ENCODE data around the gene MMADHC.
"Not testable (repeated sequence)": the region's sequence is repeated elsewhere in the genome, so short reads cannot be mapped to it uniquely, and the experiment has no call there.

Gene MMADHC

GRCh38 chr2:149568138-149568537, 19.4 kb downstream of the MMADHC start:
- Histone ChIP-seq H3K4ac (ENCODE audit: low read depth in 1 of 2, low read length in 2 of 2) (no peak overlapping the region), H3K14ac (ENCODE audit: low read length in 2 of 2) (no peak overlapping the region), H3K9ac (ENCODE audit: low read length) (no peak overlapping the region), H2BK5ac (ENCODE audit: low read depth, low read length, poor library complexity, severe bottlenecking) (no peak overlapping the region), H2AFZ (ENCODE audit: low read depth, low read length) (no peak overlapping the region), H2BK15ac (ENCODE audit: low read depth, poor library complexity, severe bottlenecking) (no peak overlapping the region), H3K23ac (ENCODE audit: low read length in 2 of 2) (no peak overlapping the region), H2BK120ac (ENCODE audit: low read depth, low read length) (no peak overlapping the region), H4K8ac (ENCODE audit: low read length) (no peak overlapping the region), H3K36me3 (ENCODE audit: control insufficient read depth in 1 of 2, insufficient read depth in 2 of 2, low read depth in 1 of 2, low read length in 2 of 2) (peaks cover 9 to 73% of the 10 kb centered on the region in 2 experiments), H4K91ac (ENCODE audit: low read length) (no peak overlapping the region), H3K4me1 (ENCODE audit: control insufficient read depth, insufficient read depth, low read depth, low read length) (no peaks in the 10 kb centered on the region), H3K18ac (ENCODE audit: low read depth in 1 of 2, low read length in 2 of 2) (no peak overlapping the region), H3K27me3 (ENCODE audit: control insufficient read depth in 1 of 2, insufficient read depth in 1 of 2, low read length in 2 of 2) (no peaks in the 10 kb centered on the region), H3K9me3 (ENCODE audit: control insufficient read depth, low read length) (no peaks in the 10 kb centered on the region), H2BK12ac (ENCODE audit: low read length in 2 of 2) (no peak overlapping the region), H2AK5ac (ENCODE audit: low read length, severe bottlenecking) (no peak overlapping the region), H3K79me1 (replicated peaks; ENCODE audit: low read length, poor library complexity, severe bottlenecking) (peaks cover 13% of the 10 kb centered on the region), H3K4me2 (ENCODE audit: low read length, poor library complexity, severe bottlenecking) (no peak overlapping the region), H3K27ac (ENCODE audit: low read length, poor library complexity, severe bottlenecking) (no peak overlapping the region), H3K4me3 (ENCODE audit: insufficient read depth in 1 of 2, low read depth in 1 of 2, low read length in 2 of 2) (no peak overlapping the region)
- WGBS, result 100% methylated on average over 3 of the region's 3 CpGs
- DNase-seq, result no peak

DNA sequence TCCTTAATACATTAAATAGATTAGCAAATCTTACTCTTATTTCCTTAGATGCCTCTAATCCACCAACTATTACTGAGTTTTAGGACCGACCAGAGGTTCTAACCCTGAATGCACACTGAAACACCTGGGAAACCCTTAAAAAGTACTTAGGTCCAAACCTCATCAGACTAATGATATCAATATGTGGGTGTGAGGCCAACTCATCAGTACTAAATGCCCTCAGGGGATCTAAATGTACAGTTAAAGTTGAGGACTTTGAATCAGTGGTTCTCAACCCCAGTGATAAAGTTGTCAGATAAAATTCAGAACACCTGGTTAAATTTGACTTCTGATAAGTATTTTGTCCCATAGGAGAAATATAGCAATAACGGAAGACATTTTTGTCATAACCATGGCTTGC, 20.9 kb downstream of the MMADHC start:
- Histone ChIP-seq H2AK5ac (ENCODE audit: low read length, severe bottlenecking) (no peak overlapping the region), H3K79me1 (replicated peaks; ENCODE audit: low read length, poor library complexity, severe bottlenecking) (peaks cover 3% of the 10 kb centered on the region), H3K4me1 (ENCODE audit: control insufficient read depth, insufficient read depth, low read depth, low read length) (no peaks in the 10 kb centered on the region), H2BK120ac (ENCODE audit: low read depth, low read length) (no peak overlapping the region), H3K23ac (ENCODE audit: low read length in 2 of 2) (no peak overlapping the region), H2BK5ac (ENCODE audit: low read depth, low read length, poor library complexity, severe bottlenecking) (no peak overlapping the region), H3K4me2 (ENCODE audit: low read length, poor library complexity, severe bottlenecking) (no peak overlapping the region), H2AFZ (ENCODE audit: low read depth, low read length) (no peak overlapping the region), H3K4me3 (ENCODE audit: insufficient read depth in 1 of 2, low read depth in 1 of 2, low read length in 2 of 2) (no peak overlapping the region), H3K4ac (ENCODE audit: low read depth in 1 of 2, low read length in 2 of 2) (no peak overlapping the region), H4K91ac (ENCODE audit: low read length) (no peak overlapping the region), H2BK12ac (ENCODE audit: low read length in 2 of 2) (no peak overlapping the region), H3K18ac (ENCODE audit: low read depth in 1 of 2, low read length in 2 of 2) (no peak overlapping the region), H3K9me3 (ENCODE audit: control insufficient read depth, low read length) (no peaks in the 10 kb centered on the region), H4K8ac (ENCODE audit: low read length) (no peak overlapping the region), H3K27ac (ENCODE audit: low read length, poor library complexity, severe bottlenecking) (no peak overlapping the region), H3K9ac (ENCODE audit: low read length) (no peak overlapping the region), H3K27me3 (ENCODE audit: control insufficient read depth in 1 of 2, insufficient read depth in 1 of 2, low read length in 2 of 2) (no peaks in the 10 kb centered on the region), H3K14ac (ENCODE audit: low read length in 2 of 2) (no peak overlapping the region), H2BK15ac (ENCODE audit: low read depth, poor library complexity, severe bottlenecking) (no peak overlapping the region), H3K36me3 (ENCODE audit: control insufficient read depth in 1 of 2, insufficient read depth in 2 of 2, low read depth in 1 of 2, low read length in 2 of 2) (peaks cover 3 to 58% of the 10 kb centered on the region in 2 experiments)
- no peak for DNase-seq
- 100% methylated on average over 2 of the region's 2 CpGs for WGBS

- H3K79me1 ChIP-seq (replicated peaks; ENCODE audit: low read length, poor library complexity, severe bottlenecking); H3K4me3 ChIP-seq (ENCODE audit: insufficient read depth in 1 of 2, low read depth in 1 of 2, low read length in 2 of 2); H3K14ac ChIP-seq (ENCODE audit: low read length in 2 of 2); H2BK12ac ChIP-seq (ENCODE audit: low read length in 2 of 2); H4K91ac ChIP-seq (ENCODE audit: low read length); H3K23ac ChIP-seq (ENCODE audit: low read length in 2 of 2); H3K9ac ChIP-seq (ENCODE audit: low read length); DNase-seq; H3K9me3 ChIP-seq (ENCODE audit: control insufficient read depth, low read length); H3K27ac ChIP-seq (ENCODE audit: low read length, poor library complexity, severe bottlenecking); H3K18ac ChIP-seq (ENCODE audit: low read depth in 1 of 2, low read length in 2 of 2); H3K27me3 ChIP-seq (ENCODE audit: control insufficient read depth in 1 of 2, insufficient read depth in 1 of 2, low read length in 2 of 2); H2BK5ac ChIP-seq (ENCODE audit: low read depth, low read length, poor library complexity, severe bottlenecking); H2BK120ac ChIP-seq (ENCODE audit: low read depth, low read length); H2BK15ac ChIP-seq (ENCODE audit: low read depth, poor library complexity, severe bottlenecking); H4K8ac ChIP-seq (ENCODE audit: low read length); H3K4me2 ChIP-seq (ENCODE audit: low read length, poor library complexity, severe bottlenecking); H3K4ac ChIP-seq (ENCODE audit: low read depth in 1 of 2, low read length in 2 of 2); H3K4me1 ChIP-seq (ENCODE audit: control insufficient read depth, insufficient read depth, low read depth, low read length); H2AFZ ChIP-seq (ENCODE audit: low read depth, low read length); H2AK5ac ChIP-seq (ENCODE audit: low read length, severe bottlenecking): not testable (repeated sequence)
- WGBS, result 97% methylated on average over 7 of the region's 9 CpGs
- H3K36me3 ChIP-seq (ENCODE audit: control insufficient read depth in 1 of 2, insufficient read depth in 2 of 2, low read depth in 1 of 2, low read length in 2 of 2), result peaks cover 3 to 49% of the 10 kb centered on the region in 2 experiments
Measured at GRCh38 chr2:149565625-149566024, 21.9 kb downstream of the MMADHC start.

GRCh38 chr2:149564983-149565382, 22.6 kb downstream of the MMADHC start:
- peaks cover 2% of the 10 kb centered on the region for H3K79me1 ChIP-seq (replicated peaks; ENCODE audit: low read length, poor library complexity, severe bottlenecking)
- no peak overlapping the region for H2AFZ ChIP-seq (ENCODE audit: low read depth, low read length)
- no peaks in the 10 kb centered on the region for H3K9me3 ChIP-seq (ENCODE audit: control insufficient read depth, low read length)
- no peaks in the 10 kb centered on the region for H3K4me1 ChIP-seq (ENCODE audit: control insufficient read depth, insufficient read depth, low read depth, low read length)
- DNase-seq, result no peak
- no peak overlapping the region for H2BK5ac ChIP-seq (ENCODE audit: low read depth, low read length, poor library complexity, severe bottlenecking)
- peaks cover 3 to 43% of the 10 kb centered on the region in 2 experiments for H3K36me3 ChIP-seq (ENCODE audit: control insufficient read depth in 1 of 2, insufficient read depth in 2 of 2, low read depth in 1 of 2, low read length in 2 of 2)
- no peak overlapping the region for H4K91ac ChIP-seq (ENCODE audit: low read length)
- H2AK5ac ChIP-seq (ENCODE audit: low read length, severe bottlenecking), result no peak overlapping the region
- H3K4me2 ChIP-seq (ENCODE audit: low read length, poor library complexity, severe bottlenecking), result no peak overlapping the region
- H4K8ac ChIP-seq (ENCODE audit: low read length), result no peak overlapping the region
- H3K27ac ChIP-seq (ENCODE audit: low read length, poor library complexity, severe bottlenecking), result no peak overlapping the region
- H3K14ac ChIP-seq (ENCODE audit: low read length in 2 of 2), result no peak overlapping the region
- no peak overlapping the region for H2BK15ac ChIP-seq (ENCODE audit: low read depth, poor library complexity, severe bottlenecking)
- H3K9ac ChIP-seq (ENCODE audit: low read length), result no peak overlapping the region
- no peak overlapping the region for H3K18ac ChIP-seq (ENCODE audit: low read depth in 1 of 2, low read length in 2 of 2)
- no peak overlapping the region for H3K4me3 ChIP-seq (ENCODE audit: insufficient read depth in 1 of 2, low read depth in 1 of 2, low read length in 2 of 2)
- H3K23ac ChIP-seq (ENCODE audit: low read length in 2 of 2), result no peak overlapping the region
- 89% methylated on average over 4 of the region's 5 CpGs for WGBS
- no peak overlapping the region for H2BK120ac ChIP-seq (ENCODE audit: low read depth, low read length)
- no peak overlapping the region for H2BK12ac ChIP-seq (ENCODE audit: low read length in 2 of 2)
- no peak overlapping the region for H3K4ac ChIP-seq (ENCODE audit: low read depth in 1 of 2, low read length in 2 of 2)
- H3K27me3 ChIP-seq (ENCODE audit: control insufficient read depth in 1 of 2, insufficient read depth in 1 of 2, low read length in 2 of 2), result no peaks in the 10 kb centered on the region

Measured in mesenchymal stem cell (in vitro differentiated cells and primary cell).